Left cardiac atrium (tissue), 4 donors: Measurements from ENCODE around the gene SF3A2. TPM values are rescaled to one million over a fixed set of nuclear protein-coding genes. Genes with fewer than 3 reads are reported as not detected.

Experiments
- ATAC-seq, 2 donors: fragments of 200-7000 bp; cut with Tn5 transposase; one replicate each; pipeline ENCODE4 v1.9.1; 2020; ENCODE audit warnings: mild to moderate bottlenecking in 2 of 2, moderate library complexity in 2 of 2
- DNase-seq: peaks from one replicate; pipeline ENCODE4 v3.0.0-alpha.2; 2020
- intact Hi-C, 2 donors: fragments of 100-400 bp; cut with DNase I; formaldehyde crosslinking; loops; one replicate each; pipeline versions ENCODE4 v1.14.1 to v1.15.1; 2022 to 2023
- microRNA-seq, 2 donors: library from miRNA; unstranded; fragments of <30 nt; microRNA quantifications; one replicate each; pipeline ENCODE4 v1.2.0, GENCODE V29; 2020
- total RNA-seq, 2 donors: library from RNA; stranded (reverse); fragmentation: NEBNext Ultra II Directional; extraction: Animal tissue kit (Norgen Biotek cat#: 25700); gene quantifications; one replicate each; pipeline ENCODE4 v1.2.1, GENCODE V29; 2021
- donor health status: DM: no; HTN: yes; CAD: no.
- donor health status: DM: no; HTN: yes; CAD: no; lungs with severe emphysema.
- donor health status: DM: yes; HTN: yes; CAD: no.
- donor health status: Dilated cardiomyopathy.

SF3A2 gene
- total RNA-seq, 2 donors from 2014 or later, result 28.8 to 34.4 TPM

DNA sequence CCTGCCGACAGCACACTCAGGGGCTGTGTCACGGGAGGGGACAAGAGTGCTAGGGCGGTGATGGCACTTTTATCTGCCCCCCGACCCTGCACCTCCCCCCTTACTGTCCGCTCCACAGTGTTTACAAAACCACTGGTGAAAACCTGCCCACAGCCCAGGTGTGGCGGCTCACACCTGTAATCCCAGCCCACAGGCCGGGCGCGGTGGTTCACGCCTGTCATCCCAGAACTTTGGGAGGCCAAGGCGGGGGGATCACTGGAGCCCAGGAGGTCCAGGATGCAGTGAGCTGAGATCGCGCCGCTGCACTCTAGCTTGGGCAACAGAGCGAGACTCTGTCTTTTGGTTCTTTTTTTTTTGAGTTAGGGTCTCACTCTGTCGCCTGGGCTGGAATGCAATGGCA, 59.5 kb downstream of the SF3A2 start:
- ATAC-seq (no peak), DNase-seq (no peak)
- intact Hi-C loops, result no loop called here

Small RNAs within 50 kb of the gene (microRNA-seq; reads per million reads assigned to microRNA genes)
- gene MIR1227 (1.8 to 3.5 reads per million in 2 donors), gene MIR4321 (0 reads per million in 2 donors)

Other genes with a start within 250 kb of the SF3A2 start
- gene BTBD2, start 221.1 kb upstream of the SF3A2 start, total RNA-seq, result 10 to 100 TPM; 51.4 to 54.3 TPM
- 100 to 1,000 TPM; 127 to 174 TPM for gene MKNK2, start 185.6 kb upstream of the SF3A2 start, total RNA-seq
- 10 to 100 TPM; 24.9 to 28.6 TPM for gene MOB3A, start 140.5 kb upstream of the SF3A2 start, total RNA-seq
- gene IZUMO4, start 139.9 kb upstream of the SF3A2 start, total RNA-seq, result 1 to 10 TPM in 1 of 2 donors, under 1 TPM in 1; 0.89 to 2.3 TPM
- 100 to 1,000 TPM in 1 of 2 donors, 10 to 100 TPM in 1; 80.6 to 128 TPM for gene AP3D1, start 85.3 kb upstream of the SF3A2 start, total RNA-seq
- 10 to 100 TPM in 1 of 2 donors, 1 to 10 TPM in 1; 9.8 to 16.2 TPM for gene DOT1L, start 72.9 kb upstream of the SF3A2 start, total RNA-seq
- 10 to 100 TPM; 45.2 to 45.7 TPM for gene PLEKHJ1, start 495 bp upstream of the SF3A2 start, total RNA-seq
- 1 to 10 TPM in 1 of 2 donors, under 1 TPM in 1; 0.80 to 1.6 TPM for gene AMH, start 12.5 kb downstream of the SF3A2 start, total RNA-seq
- under 1 TPM in 1 of 2 donors, not detected in 1; 0.27 TPM for gene JSRP1, start 19.6 kb downstream of the SF3A2 start, total RNA-seq
- gene PEAK3, start 45.4 kb downstream of the SF3A2 start, total RNA-seq, result 1 to 10 TPM; 1.0 to 2.3 TPM
- gene LINGO3, start 71.3 kb downstream of the SF3A2 start, total RNA-seq, result not detected
- gene LSM7, start 91.8 kb downstream of the SF3A2 start, total RNA-seq, result 10 to 100 TPM; 43.6 to 47.7 TPM
- 10 to 100 TPM; 22.9 to 33.7 TPM for gene SPPL2B, start 91.9 kb downstream of the SF3A2 start, total RNA-seq
- not detected for gene TMPRSS9, start 123.4 kb downstream of the SF3A2 start, total RNA-seq
- 10 to 100 TPM; 76.8 to 78.7 TPM for gene TIMM13, start 190.8 kb downstream of the SF3A2 start, total RNA-seq
- 10 to 100 TPM; 19.5 to 20.6 TPM for gene LMNB2, start 220.1 kb downstream of the SF3A2 start, total RNA-seq
- gene GADD45B, start 239.3 kb downstream of the SF3A2 start, total RNA-seq, result 100 to 1,000 TPM in 1 of 2 donors, 10 to 100 TPM in 1; 64.0 to 189 TPM